CD4-positive, alpha-beta T cell treated with Interleukin-4 for 4 hours (primary cell): ENCODE results near the gene SLC2A9.

Experiments
- DNase-seq: peaks from one replicate; pipeline ENCODE4 v3.0.0-alpha.2; 2020

The SLC2A9 gene

GRCh38 chr4:9952415-9952950 is 68.8 kb downstream of the SLC2A9 start:
- no peak for DNase-seq

- DNase-seq = no peak
Measured at GRCh38 chr4:9949573-9949972, 71.7 kb downstream of the SLC2A9 start.

GRCh38 chr4:9947168-9948062 is 73.9 kb downstream of the SLC2A9 start:
- no peak for DNase-seq

GRCh38 chr4:9946170-9946569 is 75.1 kb downstream of the SLC2A9 start:
- no peak for DNase-seq

- no peak for DNase-seq
Measured at GRCh38 chr4:9944431-9945425, 76.6 kb downstream of the SLC2A9 start.

GRCh38 chr4:9943761-9944160 is 77.5 kb downstream of the SLC2A9 start:
- DNase-seq = no peak

GRCh38 chr4:9942921-9943600 is 78.2 kb downstream of the SLC2A9 start:
- no peak for DNase-seq

- DNase-seq = no peak
Measured at GRCh38 chr4:9942139-9942538, 79.2 kb downstream of the SLC2A9 start.

- no peak for DNase-seq
Measured at GRCh38 chr4:9940041-9940440, 81.3 kb downstream of the SLC2A9 start.

GRCh38 chr4:9938933-9939332 is 82.4 kb downstream of the SLC2A9 start:
- no peak for DNase-seq

GRCh38 chr4:9937078-9937477 is 84.2 kb downstream of the SLC2A9 start:
- DNase-seq = no peak

GRCh38 chr4:9936129-9936644 is 85.1 kb downstream of the SLC2A9 start:
- no peak for DNase-seq

- DNase-seq = no peak
Measured at GRCh38 chr4:9933956-9934355, 87.3 kb downstream of the SLC2A9 start.

GRCh38 chr4:9933184-9933583 is 88.1 kb downstream of the SLC2A9 start:
- DNase-seq = no peak

GRCh38 chr4:9932771-9933170 is 88.5 kb downstream of the SLC2A9 start:
- no peak for DNase-seq

GRCh38 chr4:9931146-9931545 is 90.2 kb downstream of the SLC2A9 start:
- no peak for DNase-seq

- no peak for DNase-seq
Measured at GRCh38 chr4:9929111-9929510, 92.2 kb downstream of the SLC2A9 start.

- no peak for DNase-seq
Measured at GRCh38 chr4:9927341-9928007, 93.8 kb downstream of the SLC2A9 start.

- no peak for DNase-seq
Measured at GRCh38 chr4:9926586-9926985, 94.7 kb downstream of the SLC2A9 start.

- DNase-seq = no peak
Measured at GRCh38 chr4:9925750-9926439, 95.4 kb downstream of the SLC2A9 start.

- no peak for DNase-seq
Measured at GRCh38 chr4:9924750-9925149, 96.5 kb downstream of the SLC2A9 start.
